Loucy (cell line): ENCODE results near the gene CDH13.

Source experiments
- H2AFZ ChIP-seq: fragments of 200-600 bp; sonication (generic); 2 replicates; pipeline ENCODE4 v1.6.0; 2016; ENCODE audit warnings: antibody characterized with exemption, mild to moderate bottlenecking, low read length, moderate library complexity
- H3F3A ChIP-seq: fragments of 200-600 bp; 2 replicates; pipeline ENCODE4 v1.6.0; 2016; ENCODE audit warnings: antibody characterized with exemption, low read depth, mild to moderate bottlenecking
- H3K27me3 ChIP-seq: fragments of 200-600 bp; sonication (generic); 2 replicates; pipeline ENCODE4 v1.6.1; 2014; ENCODE audit warnings: low read length, mild to moderate bottlenecking; ENCODE audit not compliant: insufficient read depth, poor library complexity, severe bottlenecking
- H3K36me3 ChIP-seq: fragments of 200-600 bp; sonication (generic); 2 replicates; pipeline ENCODE4 v1.6.1; 2016; ENCODE audit warnings: low read length; ENCODE audit not compliant: insufficient read depth
- H3K4me1 ChIP-seq: fragments of 200-600 bp; sonication (generic); 2 replicates; pipeline ENCODE4 v1.5.1; 2014; ENCODE audit warnings: low read length, mild to moderate bottlenecking; ENCODE audit not compliant: insufficient read depth, poor library complexity, severe bottlenecking
- H3K4me2 ChIP-seq: fragments of 200-600 bp; sonication (generic); 2 replicates; pipeline ENCODE4 v1.6.0; 2014; ENCODE audit warnings: antibody characterized with exemption, low read length, low read depth, mild to moderate bottlenecking; ENCODE audit not compliant: poor library complexity, severe bottlenecking
- H3K4me3 ChIP-seq: fragments of 200-600 bp; sonication (generic); 2 replicates; pipeline ENCODE4 v1.5.1; 2014; ENCODE audit warnings: low read length, mild to moderate bottlenecking, mixed read lengths; ENCODE audit not compliant: poor library complexity, severe bottlenecking
- H3K79me2 ChIP-seq: fragments of 200-600 bp; sonication (generic); 2 replicates; pipeline ENCODE4 v1.6.1; 2014; ENCODE audit warnings: low read length; ENCODE audit not compliant: insufficient read depth
- H3K9ac ChIP-seq: fragments of 200-600 bp; sonication (generic); 2 replicates; pipeline ENCODE4 v1.6.0; 2014; ENCODE audit warnings: mild to moderate bottlenecking, low read depth, low read length, moderate library complexity; ENCODE audit not compliant: poor library complexity, severe bottlenecking
- H3K9me2 ChIP-seq: fragments of 200-600 bp; sonication (generic); replicated peaks from 2 replicates; pipeline ENCODE4 v1.6.1; 2016; ENCODE audit warnings: low read depth, low read length, mixed read lengths
- H3K9me3 ChIP-seq: fragments of 200-600 bp; sonication (generic); 2 replicates; pipeline ENCODE4 v1.6.1; 2014; ENCODE audit warnings: mild to moderate bottlenecking, antibody characterized with exemption, low read length, low read depth; ENCODE audit not compliant: insufficient read depth
- H4K20me1 ChIP-seq: fragments of 200-600 bp; sonication (generic); 2 replicates; pipeline ENCODE4 v1.6.0; 2014; ENCODE audit warnings: antibody characterized with exemption, low read length, mild to moderate bottlenecking; ENCODE audit not compliant: insufficient read depth, poor library complexity, severe bottlenecking
- CTCF ChIP-seq: fragments of 200-600 bp; sonication (generic); conservative IDR thresholded peaks from 2 replicates; pipeline ENCODE4 v1.5.1; 2014; ENCODE audit warnings: mild to moderate bottlenecking, antibody characterized with exemption, low read length
- EZH2phosphoT487 ChIP-seq: fragments of 200-600 bp; IDR thresholded peaks from 2 replicates; pipeline ENCODE4 v1.6.1; 2018; ENCODE audit warnings: antibody characterized with exemption, mild to moderate bottlenecking, moderate library complexity, borderline replicate concordance

CDH13 gene

GRCh38 chr16:83779886-83780285 lies 1153.1 kb downstream of the CDH13 start:
- H3F3A ChIP-seq, result no peaks in the 10 kb centered on the region

GRCh38 chr16:83785455-83785854 lies 1158.7 kb downstream of the CDH13 start:
- Histone ChIP-seq H3K4me2 (no peak overlapping the region), H3K4me1 (peaks cover 24% of the 10 kb centered on the region), H3K9me2 (no peaks in the 10 kb centered on the region), H2AFZ (no peak overlapping the region), H4K20me1 (no peaks in the 10 kb centered on the region), H3K36me3 (no peaks in the 10 kb centered on the region), H3K27me3 (no peaks in the 10 kb centered on the region), H3K79me2 (no peaks in the 10 kb centered on the region), H3K9me3 (no peaks in the 10 kb centered on the region), H3K4me3 (no peak overlapping the region), H3K9ac (no peak overlapping the region), H3F3A (no peaks in the 10 kb centered on the region)
- TF ChIP-seq CTCF (no peak), EZH2phosphoT487 (no peak)

More at GRCh38 chr16:83779886-83780285, 1153.1 kb downstream of the CDH13 start:
- no peak overlapping the region for H2AFZ ChIP-seq
- H3K9ac ChIP-seq, result no peak overlapping the region
- H3K4me1 ChIP-seq, result peaks cover 11% of the 10 kb centered on the region
- H3K79me2 ChIP-seq, result no peaks in the 10 kb centered on the region
- no peaks in the 10 kb centered on the region for H4K20me1 ChIP-seq
- H3K4me3 ChIP-seq, result no peak overlapping the region
- H3K36me3 ChIP-seq, result no peaks in the 10 kb centered on the region
- no peak overlapping the region for H3K4me2 ChIP-seq
- no peaks in the 10 kb centered on the region for H3K9me3 ChIP-seq
- TF ChIP-seq EZH2phosphoT487 (no peak), CTCF (no peak)
- H3K9me2 ChIP-seq, result no peaks in the 10 kb centered on the region
- H3K27me3 ChIP-seq, result no peaks in the 10 kb centered on the region

GRCh38 chr16:83789642-83790401 lies 1163.1 kb downstream of the CDH13 start:
- Histone ChIP-seq H4K20me1 (no peaks in the 10 kb centered on the region), H3K36me3 (no peaks in the 10 kb centered on the region), H3K4me1 (peaks cover 24% of the 10 kb centered on the region), H3F3A (no peaks in the 10 kb centered on the region), H3K4me3 (no peak overlapping the region), H3K9me3 (no peaks in the 10 kb centered on the region), H3K9ac (peak overlapping the region; percentile 52), H3K27me3 (no peaks in the 10 kb centered on the region), H2AFZ (no peak overlapping the region), H3K4me2 (no peak overlapping the region), H3K79me2 (no peaks in the 10 kb centered on the region), H3K9me2 (no peaks in the 10 kb centered on the region)
- TF ChIP-seq EZH2phosphoT487, result no peak
- no peak for TF ChIP-seq CTCF
